Osteoblast (primary cell): Measurements from ENCODE around the gene FKBP15. TPM values are rescaled to one million over a fixed set of nuclear protein-coding genes. Genes with fewer than 3 reads are reported as not detected.
"Not testable (repeated sequence)": the region's sequence is repeated elsewhere in the genome, so short reads cannot be mapped to it uniquely, and the experiment has no call there.

ENCODE experiments used
- DNase-seq: peaks from one replicate; pipeline ENCODE4 v3.0.0; 2011; ENCODE audit warnings: low spot score, mixed read lengths; ENCODE audit not compliant: insufficient read length; ENCODE audit errors: missing footprints
- H2AFZ ChIP-seq: 2 replicates; pipeline ENCODE4 v1.6.0; 2011; ENCODE audit warnings: mild to moderate bottlenecking, low read length
- H3K27ac ChIP-seq: 2 replicates; pipeline ENCODE4 v1.5.1; 2011; ENCODE audit warnings: mild to moderate bottlenecking, low read depth, low read length, moderate library complexity
- H3K27me3 ChIP-seq: 2 replicates; pipeline ENCODE4 v1.6.0; 2012; ENCODE audit warnings: mild to moderate bottlenecking, control low read depth, inconsistent platforms, low read length, moderate library complexity; ENCODE audit not compliant: insufficient read depth
- H3K36me3 ChIP-seq: 2 replicates; pipeline ENCODE4 v1.5.1; 2011; ENCODE audit warnings: mild to moderate bottlenecking, low read length, control low read depth, moderate library complexity; ENCODE audit not compliant: insufficient read depth
- H3K4me1 ChIP-seq: 2 replicates; pipeline ENCODE4 v1.5.1; 2011; ENCODE audit warnings: mild to moderate bottlenecking, low read length, control low read depth, moderate library complexity; ENCODE audit not compliant: insufficient read depth
- H3K4me2 ChIP-seq: 2 replicates; pipeline ENCODE4 v1.6.0; 2011; ENCODE audit warnings: mild to moderate bottlenecking, low read length; ENCODE audit not compliant: insufficient read depth
- H3K4me3 ChIP-seq: fragments of 200-600 bp; sonication (generic); 3 replicates; pipeline ENCODE4 v1.5.1; 2012; ENCODE audit warnings: mild to moderate bottlenecking, low read length, inconsistent platforms; ENCODE audit not compliant: insufficient read depth
- H3K79me2 ChIP-seq: 2 replicates; pipeline ENCODE4 v1.6.0; 2012; ENCODE audit warnings: mild to moderate bottlenecking, low read length, control low read depth, inconsistent platforms; ENCODE audit not compliant: insufficient read depth
- H3K9me3 ChIP-seq: 2 replicates; pipeline ENCODE4 v1.5.1; 2011; ENCODE audit warnings: low read depth, low read length, control low read depth
- H4K20me1 ChIP-seq: 2 replicates; pipeline ENCODE4 v1.6.0; 2012; ENCODE audit warnings: mild to moderate bottlenecking, low read length, control low read depth; ENCODE audit not compliant: insufficient read depth
- total RNA-seq: library from RNA; depleted of rRNA; stranded (reverse); fragments of >200 nt; gene quantifications from 2 replicates; pipeline ENCODE4 v1.2.3, GENCODE V29; 2012
- TF ChIP-seq, protein P1 (sequence below): IDR thresholded peaks from 2 replicates; pipeline ENCODE4 v1.5.1; 2011; ENCODE audit warnings: mild to moderate bottlenecking, low read depth, low read length, moderate library complexity; ENCODE audit errors: extremely low read depth

The FKBP15 gene
- total RNA-seq, 1 donor = 31.8 TPM

DNA sequence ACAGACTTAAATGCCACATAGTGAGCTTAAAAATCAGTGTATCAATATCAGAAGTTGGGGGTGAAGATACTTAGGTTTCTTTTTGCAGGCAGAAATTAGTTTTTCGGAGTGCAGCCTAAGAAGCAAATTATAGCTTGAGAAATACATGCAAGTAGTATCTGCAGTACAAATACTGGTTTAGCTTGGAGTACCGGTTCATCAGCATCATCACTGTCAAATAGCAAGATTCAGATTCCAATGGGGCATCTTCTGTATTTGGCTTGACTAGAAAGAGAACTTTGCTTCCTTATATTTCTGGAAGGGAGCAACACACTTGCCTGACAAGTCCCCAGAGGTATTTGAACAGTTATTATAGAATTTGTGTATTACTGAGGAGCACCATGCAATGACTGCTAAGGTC, 20.1 kb upstream of the FKBP15 start:
- H3K36me3 ChIP-seq = no peaks in the 10 kb centered on the region
- H2AFZ ChIP-seq = no peak overlapping the region
- no peak for DNase-seq
- no peaks in the 10 kb centered on the region for H3K27me3 ChIP-seq
- H3K79me2 ChIP-seq = peaks cover 40% of the 10 kb centered on the region
- TF ChIP-seq, protein P1, sequence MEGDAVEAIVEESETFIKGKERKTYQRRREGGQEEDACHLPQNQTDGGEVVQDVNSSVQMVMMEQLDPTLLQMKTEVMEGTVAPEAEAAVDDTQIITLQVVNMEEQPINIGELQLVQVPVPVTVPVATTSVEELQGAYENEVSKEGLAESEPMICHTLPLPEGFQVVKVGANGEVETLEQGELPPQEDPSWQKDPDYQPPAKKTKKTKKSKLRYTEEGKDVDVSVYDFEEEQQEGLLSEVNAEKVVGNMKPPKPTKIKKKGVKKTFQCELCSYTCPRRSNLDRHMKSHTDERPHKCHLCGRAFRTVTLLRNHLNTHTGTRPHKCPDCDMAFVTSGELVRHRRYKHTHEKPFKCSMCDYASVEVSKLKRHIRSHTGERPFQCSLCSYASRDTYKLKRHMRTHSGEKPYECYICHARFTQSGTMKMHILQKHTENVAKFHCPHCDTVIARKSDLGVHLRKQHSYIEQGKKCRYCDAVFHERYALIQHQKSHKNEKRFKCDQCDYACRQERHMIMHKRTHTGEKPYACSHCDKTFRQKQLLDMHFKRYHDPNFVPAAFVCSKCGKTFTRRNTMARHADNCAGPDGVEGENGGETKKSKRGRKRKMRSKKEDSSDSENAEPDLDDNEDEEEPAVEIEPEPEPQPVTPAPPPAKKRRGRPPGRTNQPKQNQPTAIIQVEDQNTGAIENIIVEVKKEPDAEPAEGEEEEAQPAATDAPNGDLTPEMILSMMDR = no peak
- H3K27ac ChIP-seq = no peak overlapping the region
- H3K4me1 ChIP-seq = no peaks in the 10 kb centered on the region
- peaks cover 10% of the 10 kb centered on the region for H4K20me1 ChIP-seq
- no peaks in the 10 kb centered on the region for H3K9me3 ChIP-seq
- no peak overlapping the region for H3K4me3 ChIP-seq
- no peak overlapping the region for H3K4me2 ChIP-seq

DNA sequence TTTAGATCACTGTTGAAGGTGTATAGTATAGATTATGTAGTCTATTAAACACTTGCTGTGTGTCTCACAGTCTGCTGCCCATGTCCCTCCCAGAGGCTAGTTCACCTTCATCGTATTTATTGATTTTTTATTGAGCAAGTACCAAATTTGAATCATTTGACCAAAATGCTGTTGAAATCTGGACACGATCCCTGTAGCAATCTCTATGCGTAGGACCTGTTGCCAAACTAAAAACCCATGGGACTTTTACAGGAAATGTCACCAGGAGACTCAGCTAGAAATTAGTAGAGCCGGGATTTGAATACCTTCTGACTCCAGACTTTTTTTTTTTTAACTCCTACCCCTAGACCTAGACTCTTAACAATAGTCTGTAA, 17.8 kb upstream of the FKBP15 start:
- Histone ChIP-seq H3K4me2 (no peak overlapping the region), H3K27me3 (no peaks in the 10 kb centered on the region), H3K79me2 (peaks cover 31% of the 10 kb centered on the region), H3K4me3 (no peak overlapping the region), H2AFZ (no peak overlapping the region), H4K20me1 (peaks cover 10% of the 10 kb centered on the region), H3K36me3 (no peaks in the 10 kb centered on the region), H3K27ac (no peak overlapping the region), H3K4me1 (peaks cover 3% of the 10 kb centered on the region), H3K9me3 (no peaks in the 10 kb centered on the region)
- TF ChIP-seq, protein P1 = no peak
- peak; percentile 15 for DNase-seq

DNA sequence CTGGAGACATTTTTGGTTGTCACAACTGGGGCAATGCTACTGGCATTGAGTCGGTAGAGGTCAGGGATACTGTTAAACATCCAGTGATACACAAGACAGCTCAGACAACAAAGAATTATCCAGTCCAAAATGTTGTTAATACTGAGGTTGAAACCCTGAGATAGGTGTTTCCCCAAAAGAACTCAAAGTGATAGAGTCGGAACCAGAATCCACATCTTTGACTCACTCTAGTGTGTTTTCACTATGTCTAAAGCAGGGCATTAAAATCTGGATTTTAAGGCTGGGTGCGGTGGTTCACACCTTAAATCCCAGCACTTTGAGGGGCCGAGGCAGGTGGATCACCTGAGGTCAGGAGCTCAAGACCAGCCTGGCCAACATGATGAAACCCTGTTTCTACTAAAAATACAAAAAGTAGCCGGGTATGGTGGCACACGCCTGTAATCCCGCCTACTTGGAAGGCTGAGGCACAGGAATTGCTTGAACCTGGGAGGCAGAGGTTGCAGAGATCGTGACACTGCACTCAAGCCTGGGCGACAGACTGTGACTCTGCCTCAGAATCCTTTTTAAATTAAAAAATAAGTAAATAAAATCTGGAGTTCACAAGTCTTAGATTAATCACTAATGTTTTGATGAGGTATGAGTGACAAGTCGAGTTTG, 17.3 kb upstream of the FKBP15 start:
- DNase-seq = no peak
- TF ChIP-seq, protein P1 = no peak
- no peaks in the 10 kb centered on the region for H3K36me3 ChIP-seq
- peaks cover 5% of the 10 kb centered on the region for H3K4me1 ChIP-seq
- H4K20me1 ChIP-seq = peaks cover 10% of the 10 kb centered on the region
- no peak overlapping the region for H3K27ac ChIP-seq
- peaks cover 32% of the 10 kb centered on the region for H3K79me2 ChIP-seq
- no peak overlapping the region for H3K4me3 ChIP-seq
- no peaks in the 10 kb centered on the region for H3K9me3 ChIP-seq
- no peak overlapping the region for H3K4me2 ChIP-seq
- no peaks in the 10 kb centered on the region for H3K27me3 ChIP-seq
- H2AFZ ChIP-seq = no peak overlapping the region

DNA sequence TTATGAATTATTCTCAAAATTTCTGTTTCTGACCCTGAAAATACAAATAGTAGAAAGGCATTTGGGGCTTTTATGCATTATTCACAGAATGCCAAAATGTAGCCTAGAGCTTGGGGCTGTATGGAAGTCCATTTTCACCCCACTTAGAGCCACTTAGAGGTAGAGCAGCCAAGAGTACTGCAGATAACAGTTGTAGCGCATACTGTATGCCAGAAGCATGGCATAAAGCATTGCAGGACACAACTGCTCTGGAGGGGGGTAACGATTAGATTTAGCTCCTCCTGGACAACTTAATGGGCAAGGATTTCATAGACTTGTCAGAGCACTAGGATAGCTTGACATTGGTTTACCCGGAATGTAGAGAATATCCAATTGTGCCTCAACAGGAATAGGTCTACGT, 15.9 kb upstream of the FKBP15 start:
- Histone ChIP-seq H4K20me1 (peaks cover 10% of the 10 kb centered on the region), H2AFZ (no peak overlapping the region), H3K9me3 (no peaks in the 10 kb centered on the region), H3K4me1 (peaks cover 12% of the 10 kb centered on the region), H3K4me2 (no peak overlapping the region), H3K27ac (no peak overlapping the region), H3K79me2 (peaks cover 37% of the 10 kb centered on the region), H3K4me3 (no peak overlapping the region), H3K36me3 (no peaks in the 10 kb centered on the region), H3K27me3 (no peaks in the 10 kb centered on the region)
- TF ChIP-seq, protein P1 = no peak
- no peak for DNase-seq

DNA sequence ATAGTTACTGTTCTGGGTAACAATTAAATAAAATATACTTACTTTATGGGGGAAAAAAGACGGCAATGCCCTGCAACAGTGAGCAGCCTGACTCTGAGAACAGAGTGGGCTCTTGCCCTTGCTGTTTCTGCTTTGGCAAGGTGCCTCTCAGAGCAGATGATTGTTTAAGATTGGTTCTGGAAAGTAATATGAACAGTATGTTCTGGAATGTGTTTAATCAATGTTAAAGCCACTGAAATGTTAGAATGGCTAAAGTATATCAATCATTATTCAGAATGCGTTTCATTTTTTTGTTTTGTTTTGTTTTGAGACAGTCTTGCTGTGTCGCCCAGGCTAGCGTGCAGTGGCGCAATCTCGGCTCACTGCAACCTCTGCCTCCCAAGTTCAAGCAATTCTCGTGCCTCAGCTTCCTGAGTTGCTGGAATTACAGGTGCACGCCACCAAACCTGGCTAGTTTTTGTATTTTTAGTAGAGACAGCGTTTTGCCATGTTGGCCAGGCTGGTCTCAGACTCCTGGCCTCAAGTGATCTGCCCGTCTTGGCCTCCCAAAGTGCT, 14.7 kb upstream of the FKBP15 start:
- not testable (repeated sequence) for DNase-seq, H3K9me3 ChIP-seq, H3K4me2 ChIP-seq, H3K27me3 ChIP-seq, H2AFZ ChIP-seq, H3K4me3 ChIP-seq, H3K27ac ChIP-seq, H4K20me1 ChIP-seq, H3K36me3 ChIP-seq
- Histone ChIP-seq H3K79me2 (peaks cover 44% of the 10 kb centered on the region), H3K4me1 (peaks cover 12% of the 10 kb centered on the region)
